Inflammatory macrophage treated with lipopolysaccharide for 1 hour (primary cell): ENCODE measurements around the gene SPANXB1.
"Not testable (repeated sequence)": the region's sequence is repeated elsewhere in the genome, so short reads cannot be mapped to it uniquely, and the experiment has no call there.

ENCODE experiments used
- DNase-seq, 2 donors: peaks; one replicate each; pipeline ENCODE4 v3.0.0-alpha.2; 2020 to 2022

Gene SPANXB1, protein sequence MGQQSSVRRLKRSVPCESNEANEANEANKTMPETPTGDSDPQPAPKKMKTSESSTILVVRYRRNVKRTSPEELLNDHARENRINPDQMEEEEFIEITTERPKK

DNA sequence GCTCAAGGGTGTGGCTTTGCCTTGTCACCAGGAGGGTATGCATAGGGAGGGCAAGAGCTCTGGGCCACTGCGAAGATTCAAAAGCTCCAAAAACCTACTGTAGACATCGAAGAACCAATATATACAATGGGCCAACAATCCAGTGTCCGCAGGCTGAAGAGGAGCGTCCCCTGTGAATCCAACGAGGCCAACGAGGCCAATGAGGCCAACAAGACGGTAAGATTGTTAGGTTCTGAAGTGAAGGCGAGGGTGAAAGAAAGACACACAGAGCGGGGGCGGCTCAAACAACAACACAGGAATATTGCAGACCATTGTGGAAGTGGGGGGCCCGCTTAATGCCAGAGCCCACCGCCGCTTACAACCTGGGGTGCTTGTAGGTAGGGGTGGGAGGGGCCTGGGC is at the start of gene SPANXB1:
Gene SPANXB1 (plus strand): TSS at position 27 of the 400 bp plus-strand sequence. CDS start 100 bp downstream, at position 127.
- not testable (repeated sequence) for DNase-seq

DNA sequence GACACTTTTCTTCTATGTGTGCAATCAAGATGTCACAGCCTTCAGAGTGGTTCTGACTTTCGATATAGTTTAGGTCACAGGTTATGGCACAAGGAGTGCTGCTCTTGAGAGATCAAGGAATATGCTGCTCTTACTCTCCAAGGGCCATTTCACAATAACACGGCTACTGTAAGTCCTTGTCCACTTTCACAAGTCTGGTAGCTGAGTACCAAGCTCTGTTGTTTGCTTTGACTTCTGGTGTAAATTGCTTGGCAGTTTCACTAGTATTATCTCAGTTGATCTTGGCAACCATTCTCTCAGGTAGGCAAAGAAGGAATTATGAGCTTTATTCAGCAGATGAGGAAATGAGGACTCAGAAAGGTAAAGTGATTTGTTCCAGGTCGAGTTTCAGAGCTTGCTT is 35.4 kb upstream of the SPANXB1 start:
- no peak for DNase-seq

DNA sequence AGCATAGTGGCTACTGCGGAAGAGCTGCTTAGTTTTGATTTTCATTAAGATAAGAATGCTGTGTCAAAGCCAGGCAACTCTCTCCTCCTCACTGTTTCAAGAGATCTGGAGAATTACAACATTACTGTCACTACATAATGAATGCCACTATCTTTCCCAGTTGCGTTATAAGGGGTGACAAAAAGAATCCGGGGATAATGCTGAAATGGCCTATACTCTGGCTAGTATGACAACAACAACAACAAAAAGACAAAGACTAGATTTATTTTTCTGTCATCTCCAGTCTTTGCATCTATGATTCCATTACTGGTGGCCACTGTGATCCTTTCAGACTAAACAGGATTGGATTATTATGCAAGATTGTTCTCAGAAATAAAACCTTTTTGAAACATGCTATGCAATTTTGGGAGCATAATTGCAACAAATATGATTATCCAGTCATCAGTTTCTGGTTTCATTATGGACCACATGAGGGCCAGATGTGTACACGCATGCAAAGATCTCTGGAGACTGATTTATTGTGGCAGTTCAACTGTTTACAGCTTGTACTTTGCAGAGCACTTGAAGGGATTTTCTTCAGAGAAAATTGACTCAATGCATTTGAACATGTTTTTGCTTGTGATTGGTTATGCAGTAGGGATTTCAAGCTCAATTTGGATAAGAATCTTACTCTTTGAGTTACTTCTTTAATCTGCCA is 31.1 kb upstream of the SPANXB1 start:
- no peak for DNase-seq

GRCh38 chrX:140975472-140975871 is 26.9 kb upstream of the SPANXB1 start:
- no peak for DNase-seq

- DNase-seq: no peak
Measured at GRCh38 chrX:140980271-140980670, 22.1 kb upstream of the SPANXB1 start.

DNA sequence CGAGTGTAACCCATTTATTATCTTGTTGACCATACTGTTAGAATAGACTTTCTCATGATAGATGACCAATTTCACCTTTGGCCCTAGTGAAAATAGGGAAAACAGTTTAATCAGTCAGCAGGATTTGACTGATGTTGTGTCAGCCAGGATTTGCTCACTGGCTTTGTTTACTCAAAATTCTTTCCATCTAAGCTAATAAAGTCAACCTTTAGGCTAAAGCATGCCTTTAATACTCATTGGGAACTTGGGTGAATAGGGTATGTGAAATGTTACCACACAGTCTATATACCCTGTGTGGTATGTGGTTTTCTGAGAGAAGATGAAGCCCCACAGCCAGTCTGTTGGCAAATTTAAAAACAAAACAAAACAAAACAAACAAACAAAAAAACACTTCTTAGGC is 18.7 kb upstream of the SPANXB1 start:
- DNase-seq: no peak

GRCh38 chrX:141005243-141005642 is 2.8 kb downstream of the SPANXB1 start:
- DNase-seq: not testable (repeated sequence)

- DNase-seq: not testable (repeated sequence)
Measured at GRCh38 chrX:141044246-141044645, 41.9 kb downstream of the SPANXB1 start.

DNA sequence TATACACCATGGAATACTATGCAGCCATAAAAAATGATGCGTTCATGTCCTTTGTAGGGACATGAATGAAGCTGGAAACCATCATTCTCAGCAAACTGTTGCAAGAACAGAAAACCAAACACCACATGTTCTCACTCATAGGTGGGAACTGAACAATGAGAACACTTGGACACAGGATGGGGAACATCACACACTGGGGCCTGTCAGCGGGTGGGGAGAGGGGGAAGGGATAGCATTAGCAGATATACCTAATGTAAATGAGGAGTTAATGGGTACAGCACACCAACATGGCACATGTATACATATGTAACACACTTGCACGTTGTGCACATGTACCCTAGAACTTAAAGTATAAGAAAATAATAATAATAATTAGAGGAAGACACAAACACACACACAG is 47.5 kb downstream of the SPANXB1 start:
- DNase-seq: not testable (repeated sequence)

- DNase-seq: not testable (repeated sequence)
Measured at GRCh38 chrX:141052098-141052497, 49.7 kb downstream of the SPANXB1 start.
